Body of pancreas (tissue), 4 donors: ENCODE measurements around the gene ARMH1.

Experiments used
- POLR2A ChIP-seq, 3 donors: fragments of 450-650 bp; IDR thresholded peaks; one replicate each; pipeline ENCODE4 v1.6.1; 2016; ENCODE audit warnings: antibody characterized with exemption in 3 of 3, mild to moderate bottlenecking in 2 of 3
- TF ChIP-seq, protein P1 (sequence below), 7 experiments: fragments of 450-650 bp in 4 of 7; fragments of 200-600 bp in 3 of 7; sonication (generic) in 3 of 7; IDR thresholded peaks; one replicate each; pipeline ENCODE4 v1.5.1; 2016 to 2019; ENCODE audit warnings: antibody characterized with exemption in 7 of 7

DNA sequence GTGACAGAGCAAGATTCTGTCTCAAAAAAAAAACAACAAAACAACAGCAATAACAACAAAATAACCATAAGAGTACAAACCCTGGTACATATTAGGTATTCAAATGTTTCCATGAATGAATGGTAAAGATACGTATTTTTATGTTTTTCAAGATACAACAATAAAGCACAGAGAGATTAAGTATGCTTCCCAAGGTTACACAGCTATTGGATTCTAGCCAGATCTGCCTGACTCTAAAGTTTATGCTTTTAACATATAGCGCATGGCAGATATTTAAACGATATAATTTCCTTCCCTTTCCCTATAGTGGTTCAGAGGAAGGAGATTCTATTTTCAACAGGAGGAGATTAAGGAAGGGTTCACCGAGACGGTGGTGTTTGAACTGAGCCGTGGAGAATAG is 31.0 kb downstream of the ARMH1 start:
- TF ChIP-seq, protein P1, sequence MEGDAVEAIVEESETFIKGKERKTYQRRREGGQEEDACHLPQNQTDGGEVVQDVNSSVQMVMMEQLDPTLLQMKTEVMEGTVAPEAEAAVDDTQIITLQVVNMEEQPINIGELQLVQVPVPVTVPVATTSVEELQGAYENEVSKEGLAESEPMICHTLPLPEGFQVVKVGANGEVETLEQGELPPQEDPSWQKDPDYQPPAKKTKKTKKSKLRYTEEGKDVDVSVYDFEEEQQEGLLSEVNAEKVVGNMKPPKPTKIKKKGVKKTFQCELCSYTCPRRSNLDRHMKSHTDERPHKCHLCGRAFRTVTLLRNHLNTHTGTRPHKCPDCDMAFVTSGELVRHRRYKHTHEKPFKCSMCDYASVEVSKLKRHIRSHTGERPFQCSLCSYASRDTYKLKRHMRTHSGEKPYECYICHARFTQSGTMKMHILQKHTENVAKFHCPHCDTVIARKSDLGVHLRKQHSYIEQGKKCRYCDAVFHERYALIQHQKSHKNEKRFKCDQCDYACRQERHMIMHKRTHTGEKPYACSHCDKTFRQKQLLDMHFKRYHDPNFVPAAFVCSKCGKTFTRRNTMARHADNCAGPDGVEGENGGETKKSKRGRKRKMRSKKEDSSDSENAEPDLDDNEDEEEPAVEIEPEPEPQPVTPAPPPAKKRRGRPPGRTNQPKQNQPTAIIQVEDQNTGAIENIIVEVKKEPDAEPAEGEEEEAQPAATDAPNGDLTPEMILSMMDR (IDR thresholded peaks at IDR 0.05): no peak
- no peak for TF ChIP-seq POLR2A (IDR thresholded peaks at IDR 0.05)
